Caco-2 (cell line): Measurements from ENCODE around the gene FBXO46. TPM values are rescaled to one million over a fixed set of nuclear protein-coding genes. Genes with fewer than 3 reads are reported as not detected.

Source experiments
- BruUV-seq: library from RNA; stranded (reverse); fragments of 400-500 nt; replicated peaks from 2 replicates; lab custom pipeline; 2021; lab: Mats Ljungman, UMichigan
- CTCF ChIA-PET: fragments of 300-600 bp; sonication (Branson Sonifier 250); formaldehyde crosslinking; loops from one replicate; lab custom pipeline; 2022; ENCODE audit warnings: antibody characterized with exemption; lab: Charles Lee
- POLR2A ChIA-PET: fragments of 300-600 bp; sonication (Branson Sonifier 250); formaldehyde crosslinking; loops from one replicate; lab custom pipeline; 2022; ENCODE audit warnings: antibody characterized with exemption; lab: Charles Lee
- DNase-seq, 2 experiments: peaks; one replicate each; pipeline versions ENCODE4 v3.0.0 to v3.0.0-alpha.2; 2020 to 2022
- H3K27me3 ChIP-seq: replicated peaks from 2 replicates; pipeline ENCODE4 v1.6.0; 2011; ENCODE audit warnings: low read length; ENCODE audit not compliant: control insufficient read depth, insufficient read depth
- H3K36me3 ChIP-seq: 2 replicates; pipeline ENCODE4 v1.5.1; 2011; ENCODE audit warnings: low read length; ENCODE audit not compliant: control insufficient read depth, insufficient read depth
- H3K4me1 ChIP-seq: fragments of 250-450 bp; sonication (Bioruptor Pico); 2 replicates; pipeline ENCODE4 v1.5.1; 2020; ENCODE audit warnings: mild to moderate bottlenecking
- H3K4me3 ChIP-seq: 2 replicates; pipeline ENCODE4 v1.5.1; 2011; ENCODE audit warnings: low read depth, mild to moderate bottlenecking, control low read depth, low read length
- H3K9me3 ChIP-seq: fragments of 250-450 bp; sonication (Bioruptor Pico); 2 replicates; pipeline ENCODE4 v1.5.1; 2020; ENCODE audit warnings: mild to moderate bottlenecking, moderate library complexity
- H3K27ac Mint-ChIP-seq: one replicate; pipeline ENCODE4 v1.8.0; 2022; ENCODE audit warnings: mixed read lengths; ENCODE audit not compliant: unreplicated experiment
- H3K27me3 Mint-ChIP-seq: one replicate; pipeline ENCODE4 v1.8.0; 2022; ENCODE audit warnings: mixed read lengths; ENCODE audit not compliant: insufficient read depth, unreplicated experiment
- H3K36me3 Mint-ChIP-seq: one replicate; pipeline ENCODE4 v1.8.0; 2022; ENCODE audit warnings: mild to moderate bottlenecking, mixed read lengths; ENCODE audit not compliant: insufficient read depth, unreplicated experiment
- H3K4me1 Mint-ChIP-seq: one replicate; pipeline ENCODE4 v1.8.0; 2022; ENCODE audit warnings: low read depth, mixed read lengths; ENCODE audit not compliant: unreplicated experiment
- H3K4me3 Mint-ChIP-seq: one replicate; pipeline ENCODE4 v1.8.0; 2022; ENCODE audit warnings: mild to moderate bottlenecking, moderate library complexity, mixed read lengths; ENCODE audit not compliant: unreplicated experiment
- H3K9me3 Mint-ChIP-seq: one replicate; pipeline ENCODE4 v1.8.0; 2022; ENCODE audit warnings: mixed read lengths; ENCODE audit not compliant: unreplicated experiment
- intact Hi-C: fragments of 100-400 bp; cut with micrococcal nuclease; formaldehyde crosslinking; loops from one replicate; pipeline ENCODE4 v1.10.0; 2022; ENCODE audit not compliant: unreplicated experiment
- microRNA-seq: library from miRNA; unstranded; fragments of <30 nt; microRNA quantifications from one replicate; pipeline ENCODE4 v1.2.0, GENCODE V29; 2022
- total RNA-seq: library from RNA; stranded (reverse); gene quantifications from 2 replicates; pipeline ENCODE4 v1.2.3, GENCODE V29; 2022
- TF ChIP-seq, protein P1 (sequence below), 2 experiments: fragments of 200-600 bp in 1 of 2; IDR thresholded peaks; 1 replicate in 1 of 2; 2 replicates in 1 of 2; pipeline versions ENCODE4 v1.5.1 to v1.8.0; 2011 to 2022; ENCODE audit warnings: antibody characterized with exemption in 1 of 2, control low read depth in 1 of 2, inconsistent platforms in 1 of 2, low read depth in 1 of 2, low read length in 1 of 2, mild to moderate bottlenecking in 1 of 2, moderate library complexity in 1 of 2; ENCODE audit not compliant: insufficient read depth in 1 of 2, severe bottlenecking in 1 of 2, unreplicated experiment in 1 of 2

FBXO46 gene
- total RNA-seq, 1 experiment from 2014 or later, result 31.0 TPM

GRCh38 chr19:45660636-45661035 is 70.1 kb downstream of the FBXO46 start:
- POLR2A ChIA-PET, result interaction anchor here (0.8 kb wide), 1 partner anchor 32 kb away, joined by 4 read pairs; the partner anchor contains the start of gene QPCTL
- TF ChIP-seq, protein P1, sequence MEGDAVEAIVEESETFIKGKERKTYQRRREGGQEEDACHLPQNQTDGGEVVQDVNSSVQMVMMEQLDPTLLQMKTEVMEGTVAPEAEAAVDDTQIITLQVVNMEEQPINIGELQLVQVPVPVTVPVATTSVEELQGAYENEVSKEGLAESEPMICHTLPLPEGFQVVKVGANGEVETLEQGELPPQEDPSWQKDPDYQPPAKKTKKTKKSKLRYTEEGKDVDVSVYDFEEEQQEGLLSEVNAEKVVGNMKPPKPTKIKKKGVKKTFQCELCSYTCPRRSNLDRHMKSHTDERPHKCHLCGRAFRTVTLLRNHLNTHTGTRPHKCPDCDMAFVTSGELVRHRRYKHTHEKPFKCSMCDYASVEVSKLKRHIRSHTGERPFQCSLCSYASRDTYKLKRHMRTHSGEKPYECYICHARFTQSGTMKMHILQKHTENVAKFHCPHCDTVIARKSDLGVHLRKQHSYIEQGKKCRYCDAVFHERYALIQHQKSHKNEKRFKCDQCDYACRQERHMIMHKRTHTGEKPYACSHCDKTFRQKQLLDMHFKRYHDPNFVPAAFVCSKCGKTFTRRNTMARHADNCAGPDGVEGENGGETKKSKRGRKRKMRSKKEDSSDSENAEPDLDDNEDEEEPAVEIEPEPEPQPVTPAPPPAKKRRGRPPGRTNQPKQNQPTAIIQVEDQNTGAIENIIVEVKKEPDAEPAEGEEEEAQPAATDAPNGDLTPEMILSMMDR (IDR thresholded peaks at IDR 0.05; ENCODE audit: insufficient read depth in 1 of 2, low read depth in 1 of 2, low read length in 1 of 2, severe bottlenecking in 1 of 2, unreplicated experiment in 1 of 2), result no peak
- Mint-ChIP-seq H3K4me3 (no peak overlapping the region), H3K4me1 (peaks cover 20% of the 10 kb centered on the region), H3K27me3 (no peaks in the 10 kb centered on the region), H3K36me3 (no peaks in the 10 kb centered on the region), H3K9me3 (no peaks in the 10 kb centered on the region), H3K27ac (no peak overlapping the region)
- H3K4me3 ChIP-seq, result no peak overlapping the region
- H3K9me3 ChIP-seq, result no peaks in the 10 kb centered on the region
- no peak for DNase-seq
- no peaks in the 10 kb centered on the region for H3K36me3 ChIP-seq
- intact Hi-C loops, result no loop called here
- BruUV-seq, result no TSS peak
- H3K27me3 ChIP-seq, result no peaks in the 10 kb centered on the region
- peaks cover 4% of the 10 kb centered on the region; the same call in 1 of the 2 replicates for H3K4me1 ChIP-seq
- CTCF ChIA-PET, result interaction anchor here (0.6 to 0.8 kb wide), 2 partner anchors 19 to 159 kb away, joined by 3 to 4 read pairs; no protein-coding TSS in a partner anchor

Small RNA genes lying within 50 kb of the gene (microRNA-seq; reads per million reads assigned to microRNA genes)
- gene MIR642A, result not detected
- gene MIR642B, result not detected

Other genes starting within 250 kb of the FBXO46 start
- 13.8 and 18.1 TPM in 2 replicates for gene RTN2, start 233.8 kb downstream of the FBXO46 start, total RNA-seq
- 1.2 and 2.8 TPM in 2 replicates for gene PPM1N, start 232.5 kb downstream of the FBXO46 start, total RNA-seq
- gene VASP, start 223.4 kb downstream of the FBXO46 start, total RNA-seq, result 72.4 and 83.1 TPM in 2 replicates
- gene OPA3, start 146.1 kb downstream of the FBXO46 start, total RNA-seq, result 16.9 and 17.7 TPM in 2 replicates
- not detected in 2 replicates for gene GPR4, start 128.7 kb downstream of the FBXO46 start, total RNA-seq
- 33.9 and 38.8 TPM in 2 replicates for gene EML2, start 91.5 kb downstream of the FBXO46 start, total RNA-seq
- 2.6 and 4.6 TPM in 2 replicates for gene GIPR, start 62.7 kb downstream of the FBXO46 start, total RNA-seq
- 579 and 587 TPM in 2 replicates for gene SNRPD2, start 38.9 kb downstream of the FBXO46 start, total RNA-seq
- gene QPCTL, start 38.2 kb downstream of the FBXO46 start, total RNA-seq, result 16.9 and 20.2 TPM in 2 replicates
- not detected in 2 replicates for gene MEIOSIN, start 2.5 kb upstream of the FBXO46 start, total RNA-seq
- 23.7 and 28.6 TPM in 2 replicates for gene SIX5, start 38.4 kb upstream of the FBXO46 start, total RNA-seq
- gene DMPK, start 51.6 kb upstream of the FBXO46 start, total RNA-seq, result 28.1 and 30.2 TPM in 2 replicates
- gene DMWD, start 61.9 kb upstream of the FBXO46 start, total RNA-seq, result 72.4 and 76.3 TPM in 2 replicates
- gene RSPH6A, start 84.4 kb upstream of the FBXO46 start, total RNA-seq, result 0.23 and 0.30 TPM in 2 replicates
- 81.8 and 85.0 TPM in 2 replicates for gene SYMPK, start 132.3 kb upstream of the FBXO46 start, total RNA-seq
- gene FOXA3, start 133.4 kb upstream of the FBXO46 start, total RNA-seq, result 15.3 and 19.0 TPM in 2 replicates
- 27.6 and 29.2 TPM in 2 replicates for gene IRF2BP1, start 155.2 kb upstream of the FBXO46 start, total RNA-seq
- 15.8 and 18.1 TPM in 2 replicates for gene MYPOP, start 171.7 kb upstream of the FBXO46 start, total RNA-seq
- not detected in 2 replicates for gene NANOS2, start 183.9 kb upstream of the FBXO46 start, total RNA-seq
- gene NOVA2, start 243.0 kb upstream of the FBXO46 start, total RNA-seq, result 0.05 TPM in 1 of 2 replicates, not detected in the other